D721Med (cell line): ENCODE results near the gene MTRR.

Experiments used
- DNase-seq: peaks from one replicate; pipeline ENCODE4 v3.0.0; 2011; ENCODE audit warnings: low spot score; ENCODE audit not compliant: insufficient read length
- FAIRE-seq: peaks from 2 replicates; lab custom pipeline; 2011; peaks lifted over from hg19 to GRCh38; lab: Jason Lieb, UNC
- TF ChIP-seq, protein P1 (sequence below): IDR thresholded peaks from 2 replicates; pipeline ENCODE4 v1.5.1; 2012; ENCODE audit warnings: mild to moderate bottlenecking, control low read depth; ENCODE audit not compliant: insufficient read depth; ENCODE audit errors: missing control alignments

The MTRR gene

DNA sequence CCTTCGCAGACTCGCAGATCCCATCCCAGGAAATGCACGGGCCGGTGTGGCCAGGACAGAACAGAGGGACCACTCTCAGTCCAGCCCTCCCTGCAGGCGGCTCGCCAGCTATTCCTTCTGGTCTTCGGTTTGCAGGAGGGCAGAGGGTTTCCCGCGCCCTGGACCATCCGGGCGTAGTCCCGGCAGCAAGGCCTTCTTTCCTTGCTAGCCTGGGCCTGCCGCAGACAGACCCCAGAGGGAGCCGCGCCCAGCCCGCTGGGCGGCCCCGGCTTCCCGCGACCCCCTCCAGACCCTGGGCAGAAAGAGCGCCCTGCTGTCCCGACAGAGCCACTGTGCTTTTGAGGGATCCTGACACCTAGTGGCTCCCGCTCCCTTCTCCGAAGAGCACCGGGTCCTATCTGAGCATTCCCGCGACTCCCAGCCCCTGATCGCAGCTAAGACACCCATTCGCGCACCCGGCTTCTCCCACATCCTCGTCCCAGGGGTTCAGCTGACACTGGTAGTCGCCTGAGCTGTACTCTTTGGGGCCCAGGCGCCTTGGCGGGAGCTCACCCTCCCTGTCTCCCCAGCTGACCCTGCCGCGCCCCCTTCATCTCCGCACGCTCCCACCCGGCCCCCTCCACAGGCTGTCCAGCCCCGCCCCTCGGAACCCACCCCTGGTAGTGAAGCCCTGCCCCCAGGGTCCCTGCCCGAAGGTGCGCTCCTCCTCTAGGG lies 19.1 kb upstream of the MTRR start:
- FAIRE-seq (no peak), DNase-seq (no peak)
- TF ChIP-seq, protein P1, sequence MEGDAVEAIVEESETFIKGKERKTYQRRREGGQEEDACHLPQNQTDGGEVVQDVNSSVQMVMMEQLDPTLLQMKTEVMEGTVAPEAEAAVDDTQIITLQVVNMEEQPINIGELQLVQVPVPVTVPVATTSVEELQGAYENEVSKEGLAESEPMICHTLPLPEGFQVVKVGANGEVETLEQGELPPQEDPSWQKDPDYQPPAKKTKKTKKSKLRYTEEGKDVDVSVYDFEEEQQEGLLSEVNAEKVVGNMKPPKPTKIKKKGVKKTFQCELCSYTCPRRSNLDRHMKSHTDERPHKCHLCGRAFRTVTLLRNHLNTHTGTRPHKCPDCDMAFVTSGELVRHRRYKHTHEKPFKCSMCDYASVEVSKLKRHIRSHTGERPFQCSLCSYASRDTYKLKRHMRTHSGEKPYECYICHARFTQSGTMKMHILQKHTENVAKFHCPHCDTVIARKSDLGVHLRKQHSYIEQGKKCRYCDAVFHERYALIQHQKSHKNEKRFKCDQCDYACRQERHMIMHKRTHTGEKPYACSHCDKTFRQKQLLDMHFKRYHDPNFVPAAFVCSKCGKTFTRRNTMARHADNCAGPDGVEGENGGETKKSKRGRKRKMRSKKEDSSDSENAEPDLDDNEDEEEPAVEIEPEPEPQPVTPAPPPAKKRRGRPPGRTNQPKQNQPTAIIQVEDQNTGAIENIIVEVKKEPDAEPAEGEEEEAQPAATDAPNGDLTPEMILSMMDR, result peak; percentile 4

DNA sequence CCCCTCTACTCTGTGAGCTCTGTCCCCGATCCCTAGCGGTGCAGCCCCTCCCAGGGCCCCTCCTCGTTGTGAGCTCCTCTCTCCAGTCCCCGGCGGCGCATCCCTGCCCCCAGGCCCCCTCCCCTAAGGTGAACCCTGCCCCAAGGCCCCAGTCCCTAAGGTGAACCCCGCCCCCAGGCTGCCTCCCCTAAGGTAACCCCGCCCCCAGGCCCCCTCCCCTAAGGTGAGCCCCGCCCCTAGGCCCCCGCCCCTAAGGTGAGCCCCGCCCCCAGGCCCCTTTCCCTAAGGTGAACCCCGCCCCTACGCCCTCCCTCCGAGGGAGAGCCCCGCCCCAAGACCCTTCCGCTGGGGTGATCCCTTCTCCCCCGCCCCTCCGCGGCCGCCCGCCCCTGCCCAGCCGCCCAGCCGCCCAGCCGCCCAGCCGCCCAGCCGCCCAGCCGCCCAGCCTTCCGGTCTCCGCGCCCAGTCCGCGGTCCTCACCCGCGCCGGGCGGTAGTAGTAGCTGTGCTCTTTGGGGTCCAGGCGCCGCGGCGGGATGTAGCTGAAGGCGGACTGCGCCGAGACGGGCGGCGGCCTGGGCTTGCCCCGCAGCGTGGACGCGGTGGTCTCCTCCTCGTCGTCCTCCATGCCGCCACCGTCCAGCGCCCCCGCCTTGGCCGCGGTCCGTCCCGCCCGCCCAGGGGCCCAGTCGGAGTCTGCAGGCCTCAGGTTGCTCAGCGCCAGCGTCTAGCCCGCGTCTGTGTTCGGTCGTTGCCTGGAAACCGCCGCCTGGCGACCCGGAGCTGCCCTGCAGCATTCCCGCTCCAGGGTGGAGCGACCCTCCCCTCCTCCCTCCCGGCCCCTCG lies 18.3 kb upstream of the MTRR start, which contains the start of gene CFAP90:
Gene CFAP90 (minus strand): TSS at position 739 of the 845 bp plus-strand sequence. CDS start 112 bp downstream, at position 627.
- TF ChIP-seq, protein P1, result peak; percentile 6
- no peak for DNase-seq
- FAIRE-seq, result no peak

DNA sequence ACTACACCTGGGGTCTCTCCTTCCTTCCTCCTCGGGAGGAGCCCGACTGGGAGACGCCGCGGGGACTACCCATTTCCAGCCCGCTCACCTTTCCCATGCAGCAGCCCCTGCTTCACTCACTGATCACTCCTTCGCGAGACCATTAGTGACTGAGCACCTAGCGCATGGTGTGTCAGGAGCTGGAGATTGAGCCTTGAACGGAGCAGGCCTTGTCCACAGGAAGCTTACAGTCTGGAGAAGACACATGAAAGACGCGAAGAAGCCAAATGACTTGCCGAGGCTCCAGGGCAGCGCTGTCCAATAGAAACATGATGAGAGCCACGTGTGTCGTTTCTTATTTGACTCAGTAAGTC lies 17.7 kb upstream of the MTRR start:
- TF ChIP-seq, protein P1, result no peak
- DNase-seq (no peak), FAIRE-seq (no peak)

DNA sequence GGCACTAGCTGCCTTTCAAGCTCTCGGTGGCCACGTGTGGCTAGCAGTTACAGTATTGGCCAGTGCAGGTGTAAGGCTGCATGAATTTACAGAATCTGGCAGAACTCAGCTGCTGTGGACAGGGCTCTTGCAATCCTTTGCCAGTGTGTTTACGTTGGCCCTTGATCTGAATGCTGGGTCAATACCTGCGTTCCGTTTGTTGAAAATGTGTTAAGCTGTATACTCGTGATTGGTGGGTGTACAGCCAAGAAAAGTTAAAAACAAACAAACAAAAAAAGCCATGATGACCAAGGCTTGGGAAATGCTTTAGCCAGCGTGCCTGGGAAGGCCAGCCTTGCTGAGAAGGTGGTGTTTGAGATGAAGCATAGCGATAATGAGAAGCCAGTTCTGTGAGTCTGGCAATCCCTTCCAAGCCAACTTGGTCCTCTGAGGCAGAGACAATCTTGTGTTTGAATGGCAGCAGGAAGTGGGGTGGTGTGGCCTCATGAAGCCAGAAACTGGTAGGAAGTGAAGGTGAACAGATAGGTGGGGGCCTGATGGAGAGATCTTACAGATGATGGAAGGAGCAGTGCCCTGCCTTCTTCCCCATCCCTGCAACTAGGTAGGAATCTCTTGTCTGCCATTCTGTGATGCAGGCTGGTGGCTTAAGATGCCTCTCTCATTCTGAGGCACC lies 17.2 kb upstream of the MTRR start:
- FAIRE-seq (no peak), DNase-seq (no peak)
- TF ChIP-seq, protein P1, result no peak

DNA sequence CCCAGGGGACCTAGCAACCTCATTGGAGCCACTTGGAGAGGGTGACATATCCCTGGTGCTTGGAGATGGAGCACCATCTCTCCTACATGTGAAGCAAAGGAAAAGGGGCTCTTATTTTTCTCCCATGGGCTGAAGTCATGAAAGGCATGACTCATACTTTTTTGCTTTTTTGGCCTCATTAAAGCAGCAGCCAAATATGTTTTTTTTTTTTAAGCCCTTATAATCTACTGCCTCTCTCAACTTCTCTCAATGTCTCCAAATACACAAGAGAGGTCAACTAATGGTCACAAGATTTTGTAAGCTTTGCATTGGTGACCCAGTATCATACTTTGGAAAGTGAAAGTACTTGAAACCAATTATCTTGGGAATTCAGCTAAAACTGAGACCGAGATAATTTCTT lies 16.4 kb upstream of the MTRR start:
- no peak for DNase-seq
- TF ChIP-seq, protein P1, result no peak
- FAIRE-seq, result no peak

DNA sequence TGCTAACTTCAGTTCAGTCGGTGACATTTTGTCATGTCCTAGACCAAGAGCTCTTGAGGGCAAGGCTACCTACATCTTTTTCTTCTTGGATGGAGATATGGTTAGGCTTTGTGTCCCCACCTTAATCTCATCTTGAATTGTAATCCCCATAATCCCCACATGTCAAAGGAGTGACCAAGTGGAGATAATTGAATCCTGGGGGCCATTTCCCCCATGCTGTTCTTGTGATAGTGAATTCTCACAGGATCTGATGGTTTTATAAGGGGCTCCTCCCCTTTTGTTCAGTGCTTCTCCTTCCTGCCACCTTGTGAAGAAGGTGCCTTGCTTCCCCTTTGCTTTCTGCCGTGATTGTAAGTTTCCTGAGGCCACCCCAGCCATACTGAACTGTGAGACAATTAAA lies 16.0 kb upstream of the MTRR start:
- DNase-seq, result no peak
- TF ChIP-seq, protein P1, result no peak
- FAIRE-seq, result no peak

DNA sequence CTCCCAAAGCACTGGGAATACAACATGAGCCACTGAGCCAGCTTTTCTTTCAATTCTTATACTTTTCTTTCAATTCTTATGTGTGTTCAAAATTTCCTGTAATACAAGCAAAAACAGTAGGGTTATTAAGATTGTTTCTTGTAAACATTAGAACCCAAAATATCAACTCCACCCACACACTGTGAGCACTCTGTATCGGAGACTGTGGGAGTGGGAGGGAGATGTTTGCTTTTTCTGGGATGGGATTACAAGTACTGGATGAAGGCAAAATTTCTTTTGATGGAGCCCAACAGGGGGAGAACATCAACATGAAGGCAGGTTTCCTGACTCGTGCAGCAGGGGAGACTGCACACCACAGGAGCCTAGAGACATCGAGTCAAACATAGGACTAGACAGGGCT lies 13.3 kb upstream of the MTRR start:
- DNase-seq, result no peak
- no peak for FAIRE-seq
- TF ChIP-seq, protein P1, result no peak
